Measurements from ENCODE around the gene CAND1.

CAND1 gene

DNA sequence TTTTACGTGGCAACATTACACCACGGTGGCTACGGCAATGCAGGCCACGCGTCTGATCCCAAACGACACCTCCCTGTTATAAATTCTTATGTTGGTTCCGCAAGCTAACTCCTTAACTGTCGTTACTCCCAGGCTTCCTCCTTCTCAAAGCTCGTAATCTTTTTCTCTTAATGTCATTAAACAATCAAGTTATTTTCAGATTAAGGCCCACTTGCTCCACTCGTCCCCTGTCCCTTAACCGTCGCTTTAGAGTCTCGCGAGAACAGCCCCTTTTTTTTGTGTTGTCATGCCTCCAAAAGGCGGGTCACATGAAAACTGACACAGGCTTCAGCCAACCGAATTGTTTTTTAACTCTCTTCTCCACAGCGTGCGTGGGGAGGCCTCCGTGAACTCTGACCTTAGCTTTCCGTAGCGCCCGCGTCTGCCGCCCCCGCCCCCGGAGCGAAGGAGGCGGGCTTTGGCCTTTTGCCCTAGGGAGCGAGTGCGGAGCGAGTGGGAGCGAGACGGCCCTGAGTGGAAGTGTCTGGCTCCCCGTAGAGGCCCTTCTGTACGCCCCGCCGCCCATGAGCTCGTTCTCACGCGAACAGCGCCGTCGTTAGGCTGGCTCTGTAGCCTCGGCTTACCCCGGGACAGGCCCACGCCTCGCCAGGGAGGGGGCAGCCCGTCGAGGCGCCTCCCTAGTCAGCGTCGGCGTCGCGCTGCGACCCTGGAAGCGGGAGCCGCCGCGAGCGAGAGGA is at the start of gene CAND1:
TSS of gene CAND1 (plus strand) at position 463 of the 737 bp plus-strand sequence. CDS start 360 bp downstream, outside the sequence.
- peak; percentile 95 for DNase-seq

DNA sequence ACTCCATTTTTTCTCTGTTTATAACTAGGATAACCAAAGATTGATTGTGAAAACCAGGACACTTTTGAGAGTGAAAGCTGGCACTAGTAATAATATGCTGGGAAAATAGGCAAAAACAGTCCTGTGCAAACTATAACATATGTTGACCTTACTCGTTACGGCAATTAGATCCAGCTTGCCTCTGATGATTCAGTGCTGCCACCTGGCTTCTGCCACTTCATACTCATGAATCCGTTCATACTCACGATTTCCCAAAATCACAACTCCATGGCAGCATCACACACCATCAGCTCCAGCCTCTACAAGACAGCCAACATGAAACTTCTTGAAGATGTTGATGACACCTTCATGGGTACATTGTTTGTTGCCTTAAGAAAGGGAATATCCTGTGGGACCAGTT is 49.1 kb upstream of the CAND1 start:
- DNase-seq, result no peak

DNA sequence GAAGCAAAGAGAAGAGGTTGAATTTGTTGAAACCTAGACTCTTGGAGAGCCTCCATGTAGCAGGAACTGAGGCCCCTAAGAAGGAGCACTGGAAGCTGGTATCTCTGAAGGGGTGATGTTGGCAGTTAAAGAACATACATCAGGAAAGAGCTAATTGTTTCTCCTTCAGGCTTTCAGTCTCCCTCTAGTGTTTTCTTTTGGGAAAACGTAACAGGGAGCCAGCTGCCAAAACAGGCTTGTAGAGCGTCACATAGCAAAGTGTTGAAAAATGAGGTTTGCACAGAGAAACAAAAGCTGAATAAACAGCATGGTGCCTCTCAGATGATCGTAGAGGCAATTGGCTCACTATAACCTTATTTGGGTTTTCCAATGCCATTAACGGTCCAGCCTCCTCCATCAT is 46.9 kb upstream of the CAND1 start:
- no peak for DNase-seq

GRCh38 chr12:67223225-67223624 is 45.9 kb upstream of the CAND1 start:
- DNase-seq, result no peak

DNA sequence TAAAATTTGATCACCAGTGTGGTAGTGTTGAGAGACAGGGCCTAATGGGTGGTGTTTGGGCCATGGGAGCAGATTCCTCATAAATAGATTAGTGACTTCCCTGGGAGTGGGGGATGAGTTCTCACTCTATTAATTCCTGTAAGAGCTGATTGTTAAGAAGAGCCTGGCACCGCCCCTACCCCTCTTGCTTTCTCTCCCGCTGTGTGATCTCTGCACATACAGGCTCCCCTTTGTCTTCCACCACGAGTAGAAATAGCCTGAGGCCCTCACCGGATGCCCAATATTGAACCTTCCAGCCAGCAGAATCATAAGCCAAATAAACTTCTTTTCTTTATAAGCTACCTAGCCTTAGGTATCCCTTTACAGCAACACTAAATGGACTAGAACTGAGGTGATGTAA is 31.9 kb upstream of the CAND1 start:
- no peak for DNase-seq

DNA sequence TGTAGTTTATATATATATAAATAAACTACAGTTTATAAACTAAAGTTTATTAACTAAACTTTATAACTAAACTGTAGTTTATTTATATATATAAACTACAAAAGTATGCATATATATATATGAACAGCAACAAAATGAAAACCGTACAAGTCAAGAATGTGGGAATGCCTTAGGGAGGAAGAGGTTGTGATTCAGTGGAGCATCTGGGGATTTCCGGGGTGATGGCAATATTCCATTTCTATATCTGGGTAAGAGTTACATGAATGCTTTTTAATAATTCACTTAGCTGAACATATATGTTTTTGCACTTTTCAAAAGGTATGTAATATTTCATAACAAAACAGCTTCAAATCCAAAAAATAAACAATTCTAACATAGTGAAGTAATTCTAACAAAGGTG is 30.1 kb upstream of the CAND1 start:
- no peak for DNase-seq

DNA sequence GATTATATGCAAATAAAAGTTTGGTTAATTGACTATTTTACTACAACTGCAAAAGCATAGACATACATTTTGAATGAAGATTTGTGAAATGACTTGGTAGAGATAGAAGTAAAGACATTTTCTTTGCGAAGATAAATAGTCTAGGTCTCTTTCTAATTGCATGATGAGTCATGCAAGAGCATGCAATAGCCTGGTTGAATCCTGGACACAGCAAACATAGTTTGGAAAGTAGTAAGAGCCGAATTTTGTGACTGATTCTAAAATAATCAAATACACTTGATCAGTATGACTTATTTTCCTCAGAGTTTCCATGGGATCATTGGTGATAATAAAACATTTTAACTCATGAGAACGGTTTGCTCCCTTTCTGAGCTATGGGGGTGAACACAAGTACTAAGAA is 27.7 kb upstream of the CAND1 start:
- no peak for DNase-seq

- no peak for DNase-seq
Observed at GRCh38 chr12:67243260-67243659, 25.9 kb upstream of the CAND1 start.

GRCh38 chr12:67245571-67245970 is 23.6 kb upstream of the CAND1 start:
- no peak for DNase-seq

DNA sequence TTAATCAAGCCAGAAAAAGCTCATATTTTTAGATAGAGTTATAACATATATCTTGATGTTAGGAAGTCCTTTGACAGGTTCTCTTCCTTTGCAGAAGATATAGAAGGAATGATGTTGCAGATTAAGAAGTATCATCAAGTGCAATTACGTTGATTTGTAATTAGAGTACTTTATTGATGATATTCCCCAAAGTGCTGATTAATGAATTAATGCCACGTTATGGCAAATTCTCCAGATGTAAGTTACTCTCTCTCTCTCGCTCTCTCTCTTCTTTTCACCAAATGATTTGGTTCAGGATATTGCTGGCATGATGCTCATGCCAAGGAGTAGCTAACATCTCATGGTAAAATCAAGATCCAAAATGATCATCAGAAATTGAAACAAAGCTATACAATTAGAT is 18.1 kb upstream of the CAND1 start:
- no peak for DNase-seq

DNA sequence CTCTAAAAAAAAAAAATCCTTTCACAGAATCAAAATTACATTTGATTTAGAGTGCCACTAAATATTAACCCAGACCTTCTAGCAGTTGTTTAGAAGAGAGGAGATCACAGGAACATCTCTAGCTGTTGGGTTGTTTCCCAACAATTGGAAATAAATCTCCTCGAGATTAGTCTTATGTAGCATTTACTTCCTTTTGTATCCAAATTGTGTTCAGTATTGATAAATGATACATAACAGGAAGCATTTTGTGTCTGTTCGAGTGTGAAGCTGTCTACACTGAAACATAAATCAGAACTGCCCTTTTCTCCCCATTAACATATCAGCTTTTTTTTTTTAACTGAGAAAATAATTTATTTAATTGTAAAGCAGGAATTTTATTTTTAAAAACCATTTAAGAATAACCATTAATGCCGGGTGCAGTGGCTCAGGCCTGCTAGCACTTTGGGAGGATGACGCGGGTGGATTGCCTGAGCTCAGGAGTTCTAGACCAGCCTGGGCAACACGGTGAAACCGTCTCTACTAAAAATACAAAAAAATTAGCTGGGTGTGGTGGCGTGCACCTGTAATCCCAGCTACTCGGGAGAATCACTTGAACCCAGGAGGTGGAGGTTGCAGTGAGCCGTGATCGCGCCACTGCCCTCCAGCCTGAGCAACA is 14.7 kb upstream of the CAND1 start:
- no peak for DNase-seq

GRCh38 chr12:67256649-67257048 is 12.5 kb upstream of the CAND1 start:
- no peak for DNase-seq

DNA sequence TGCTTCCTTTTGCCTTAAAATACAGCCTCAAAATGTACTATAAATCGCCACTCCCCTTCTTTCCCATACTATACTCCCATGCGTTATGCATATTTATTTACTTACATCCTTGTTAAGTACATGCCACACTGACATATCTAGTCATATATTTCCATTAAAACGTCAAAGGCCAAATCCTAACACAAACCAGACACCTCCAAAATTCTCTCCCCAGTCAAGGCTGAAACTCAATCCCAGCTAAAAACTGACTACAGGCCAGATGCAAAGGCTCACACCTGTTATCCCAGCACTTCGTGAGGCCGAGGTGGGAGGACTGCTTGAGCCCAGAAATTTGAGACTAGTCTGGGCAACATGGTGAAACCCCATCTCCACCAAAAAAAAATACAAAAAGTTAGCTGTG is 5.7 kb upstream of the CAND1 start:
- DNase-seq, result no peak

GRCh38 chr12:67268335-67268895 is 743 bp upstream of the CAND1 start:
- DNase-seq, result peak; percentile 85

DNA sequence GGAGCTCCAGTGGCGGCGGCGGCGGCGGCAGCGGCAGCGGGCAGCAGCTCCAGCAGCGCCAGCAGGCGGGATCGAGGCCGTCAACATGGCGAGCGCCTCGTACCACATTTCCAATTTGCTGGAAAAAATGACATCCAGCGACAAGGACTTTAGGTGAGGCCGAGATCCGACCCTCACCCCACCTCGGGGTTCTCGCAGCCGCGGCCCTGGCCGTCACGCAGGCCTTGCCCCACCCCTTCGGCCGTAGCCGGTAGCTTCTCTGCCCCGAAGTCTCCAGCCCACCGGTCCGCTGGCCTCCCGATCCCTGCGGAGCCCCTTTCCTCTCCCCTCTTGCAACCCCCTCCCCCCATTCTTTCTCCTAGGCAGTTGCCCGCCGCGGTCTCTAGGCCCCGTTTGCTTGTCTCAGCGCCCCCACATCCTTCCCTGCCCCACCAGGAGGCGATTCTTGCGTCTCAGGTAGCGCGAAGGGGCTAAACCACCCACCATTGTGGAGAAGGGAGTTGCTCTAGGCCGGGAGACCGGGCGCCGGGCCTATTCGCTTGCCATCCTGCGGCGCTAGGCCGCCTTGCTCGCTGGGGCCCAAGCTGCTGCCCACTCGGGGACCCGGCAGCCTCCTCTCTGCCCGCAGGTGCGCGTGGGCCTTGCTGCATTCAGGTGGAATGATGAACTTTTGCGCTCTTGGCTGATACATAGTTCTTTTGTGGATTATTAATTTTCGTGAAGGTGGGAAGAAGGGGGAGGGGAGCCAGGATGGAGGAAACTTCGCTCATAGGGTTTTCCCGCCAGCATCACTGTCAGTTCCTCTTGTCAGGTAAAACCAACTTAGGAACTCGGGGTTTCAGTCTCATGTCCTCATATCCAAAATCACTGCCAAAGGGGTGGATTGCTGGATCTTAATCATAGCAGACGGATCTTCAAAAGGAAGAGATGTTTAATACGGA is 745 bp downstream of the CAND1 start:
- DNase-seq, result peak; percentile 50

DNA sequence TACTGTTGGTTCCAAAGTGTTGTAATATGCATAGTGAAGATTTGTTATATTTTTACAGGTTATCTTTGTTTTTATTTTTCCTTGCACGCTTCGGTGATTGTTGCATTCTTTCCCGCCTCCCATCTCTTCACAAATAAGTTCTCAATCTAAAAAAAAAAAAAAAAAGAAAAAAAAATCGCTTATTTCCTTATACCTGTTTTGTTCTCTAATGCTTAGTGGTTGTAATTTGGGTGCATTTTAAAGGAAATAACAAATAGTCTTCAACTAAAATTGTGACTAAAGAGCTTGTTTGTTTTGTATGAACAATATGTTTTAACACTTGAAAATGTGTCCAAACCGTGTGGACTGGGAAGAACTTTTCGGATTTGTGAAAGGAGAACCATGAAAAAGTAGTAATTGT is 1.5 kb downstream of the CAND1 start:
- DNase-seq, result no peak

- no peak for DNase-seq
Observed at GRCh38 chr12:67271976-67272375, 2.8 kb downstream of the CAND1 start.

DNA sequence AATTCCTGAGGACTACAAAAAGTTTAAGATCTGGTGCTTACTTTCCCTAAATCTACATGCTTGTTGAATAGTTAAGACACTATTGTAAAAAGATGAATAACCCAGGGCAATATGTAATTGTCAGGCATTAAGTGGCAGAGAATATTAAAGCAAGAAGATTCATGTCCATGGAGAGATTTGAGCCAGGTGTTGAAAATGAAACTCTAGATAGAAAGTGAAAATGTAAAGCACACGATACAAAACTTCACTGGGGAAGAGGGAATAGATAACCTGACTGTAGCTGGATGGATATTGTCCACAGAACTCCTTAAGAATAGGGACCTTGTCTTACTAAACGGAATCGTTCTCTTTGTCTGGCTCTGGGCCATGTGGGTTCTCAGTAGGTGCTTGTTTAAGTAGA is 5.0 kb downstream of the CAND1 start:
- DNase-seq, result no peak

- no peak for DNase-seq
Observed at GRCh38 chr12:67275380-67275913, 6.3 kb downstream of the CAND1 start.

DNA sequence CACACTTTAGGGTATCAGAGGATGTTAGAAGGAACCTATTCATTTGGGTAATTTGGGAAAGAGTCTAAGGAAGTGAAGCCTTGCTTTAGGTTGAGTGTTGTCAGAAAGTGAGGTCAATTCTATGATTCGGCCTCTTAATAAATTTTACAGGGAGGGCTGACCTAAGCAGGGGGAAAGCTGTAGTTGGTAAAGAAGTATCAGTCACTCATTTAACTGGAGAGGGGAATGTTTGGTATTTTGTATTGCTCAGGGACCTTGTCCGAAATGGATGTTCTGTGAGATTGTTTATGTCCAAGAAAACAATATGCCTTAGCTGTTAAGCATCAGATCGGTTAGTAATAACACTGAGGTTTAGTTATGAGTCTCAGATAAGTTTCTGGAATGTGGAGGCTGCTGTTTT is 7.3 kb downstream of the CAND1 start:
- DNase-seq, result no peak

DNA sequence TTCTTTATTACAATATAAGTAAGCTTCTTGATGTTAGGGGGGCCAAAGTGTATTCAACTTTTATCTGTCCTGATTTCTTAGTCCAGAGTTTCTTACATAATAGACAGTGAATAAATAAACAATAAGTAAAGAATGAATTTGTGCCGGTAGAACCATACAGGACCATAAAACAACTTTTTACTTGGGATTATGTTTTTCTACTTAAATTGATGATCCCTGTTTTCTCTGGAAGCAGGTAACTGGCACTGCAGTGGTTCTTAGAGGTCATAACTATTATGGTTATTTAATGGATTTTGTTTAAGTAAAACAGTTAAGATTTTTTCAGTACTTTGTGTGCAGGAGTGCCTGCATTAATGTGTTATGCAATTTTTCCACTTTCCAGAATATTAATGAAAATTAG is 10.5 kb downstream of the CAND1 start:
- DNase-seq, result no peak

- DNase-seq, result no peak
Observed at GRCh38 chr12:67280088-67280487, 10.9 kb downstream of the CAND1 start.

- no peak for DNase-seq
Observed at GRCh38 chr12:67280572-67280971, 11.4 kb downstream of the CAND1 start.
